Activated naive CD4-positive, alpha-beta T cell treated with anti-CD3 and anti-CD28 coated beads, Interleukin-2, amount 50 U/mL, for 16 hours (primary cell): ENCODE measurements around the gene RALGAPB.
"Not testable (repeated sequence)": the region's sequence is repeated elsewhere in the genome, so short reads cannot be mapped to it uniquely, and the experiment has no call there.

Experiments used
- DNase-seq: peaks from one replicate; pipeline ENCODE4 v3.0.0-alpha.2; 2020

RALGAPB gene

DNA sequence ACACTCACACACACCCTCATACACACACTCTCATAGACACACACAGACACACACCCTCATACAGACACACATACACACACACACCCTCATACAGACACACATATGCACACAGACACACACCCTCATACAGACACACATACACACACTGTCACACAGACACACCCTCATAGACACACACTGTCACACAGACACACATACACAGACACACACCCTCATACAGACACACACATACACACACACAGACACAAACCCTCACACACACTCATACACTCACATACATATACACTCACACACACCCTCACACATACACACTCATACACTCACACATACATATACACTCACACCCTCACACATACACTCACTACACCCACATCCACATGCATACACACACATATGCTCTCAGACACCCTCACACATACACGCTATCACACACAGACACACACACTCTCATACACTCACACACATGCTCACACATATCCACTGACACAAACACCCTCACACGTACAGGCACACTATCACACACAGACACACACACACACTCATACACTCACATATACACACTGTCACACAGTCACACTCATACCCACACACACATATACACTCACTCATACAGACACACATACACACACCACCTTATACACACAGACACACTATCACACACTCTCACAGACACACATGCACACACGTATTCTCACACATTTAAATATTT, 117.5 kb downstream of the RALGAPB start:
- no peak for DNase-seq

DNA sequence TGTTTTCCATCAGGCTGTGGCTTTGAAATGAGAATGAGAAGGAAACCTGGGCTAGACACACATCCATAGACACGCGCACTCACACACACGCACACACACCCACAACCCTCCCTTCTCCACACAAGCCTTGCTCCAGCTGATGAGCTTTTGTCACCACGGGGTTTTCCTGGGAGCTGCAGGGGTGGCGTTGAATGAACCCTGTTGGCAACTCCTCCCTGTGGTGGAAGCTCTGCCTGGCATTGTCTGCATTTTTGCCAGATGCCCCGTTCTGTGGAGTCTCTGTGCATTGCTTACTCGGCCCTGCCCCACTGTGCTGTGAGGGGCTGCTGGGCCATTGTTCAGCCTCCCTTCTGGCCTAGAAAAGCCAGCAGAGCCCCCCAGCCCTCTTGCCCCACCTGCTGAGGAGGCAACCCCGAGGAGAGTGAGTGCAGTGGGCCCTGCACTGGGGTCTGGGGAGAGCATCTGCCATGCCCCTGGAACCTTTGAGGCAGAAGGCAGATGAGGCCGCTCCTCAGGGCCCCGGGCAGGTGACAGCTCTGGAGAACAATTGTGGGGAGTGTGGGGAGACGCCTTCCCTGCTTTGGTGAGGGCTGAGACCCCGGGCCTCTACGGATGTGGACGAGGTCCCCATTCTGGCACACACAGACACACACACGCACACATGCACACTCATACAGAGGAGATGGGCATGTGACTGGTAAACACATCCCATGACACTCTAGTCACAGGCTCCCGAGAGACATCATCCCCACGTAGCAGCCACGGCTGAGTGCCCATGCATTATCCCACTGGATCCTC, 118.2 kb downstream of the RALGAPB start:
- DNase-seq, result no peak

DNA sequence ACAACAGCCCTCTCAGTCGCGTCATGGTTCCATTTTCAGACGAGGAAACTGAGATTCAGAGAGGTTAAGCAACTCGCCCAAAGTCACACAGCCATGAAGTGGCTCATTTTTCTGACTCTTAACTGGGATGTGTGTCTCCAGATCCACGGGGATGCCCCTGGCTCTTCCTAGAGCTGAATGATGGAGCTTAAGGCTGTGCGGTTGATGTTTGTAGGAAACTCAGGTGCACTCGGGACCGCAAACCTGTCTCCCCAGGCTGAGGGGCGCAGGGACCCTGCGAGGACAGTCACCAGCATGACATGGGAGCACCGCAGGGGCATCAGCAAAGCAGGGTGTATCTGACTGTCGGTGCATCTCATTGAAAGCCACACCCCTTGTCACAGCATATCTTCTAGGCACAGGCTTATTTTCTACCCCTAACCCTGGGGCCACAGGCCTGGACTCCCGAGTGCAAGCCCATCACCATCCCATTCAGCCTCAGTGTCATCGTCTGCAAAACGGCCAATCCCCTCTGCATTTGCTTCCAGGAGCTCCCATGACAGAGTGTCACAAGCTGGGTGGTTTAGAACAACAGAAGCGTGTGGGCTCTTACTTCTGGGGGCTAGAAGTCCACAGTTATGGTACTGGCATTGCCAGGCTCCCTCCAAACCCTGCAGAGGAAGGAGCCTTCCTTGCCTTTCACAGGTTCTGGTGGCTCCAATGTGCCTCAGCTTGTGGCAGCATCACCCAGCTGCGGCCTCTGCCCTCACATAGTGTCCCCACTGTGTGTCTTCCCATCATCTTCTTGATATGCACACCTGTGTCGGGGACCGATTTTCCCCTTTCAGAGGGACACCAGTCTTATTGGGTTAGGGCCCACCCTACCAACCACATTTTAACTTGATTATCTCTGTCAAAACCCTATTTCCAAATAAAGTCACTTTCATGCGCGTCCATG, 119.1 kb downstream of the RALGAPB start:
- no peak for DNase-seq

DNA sequence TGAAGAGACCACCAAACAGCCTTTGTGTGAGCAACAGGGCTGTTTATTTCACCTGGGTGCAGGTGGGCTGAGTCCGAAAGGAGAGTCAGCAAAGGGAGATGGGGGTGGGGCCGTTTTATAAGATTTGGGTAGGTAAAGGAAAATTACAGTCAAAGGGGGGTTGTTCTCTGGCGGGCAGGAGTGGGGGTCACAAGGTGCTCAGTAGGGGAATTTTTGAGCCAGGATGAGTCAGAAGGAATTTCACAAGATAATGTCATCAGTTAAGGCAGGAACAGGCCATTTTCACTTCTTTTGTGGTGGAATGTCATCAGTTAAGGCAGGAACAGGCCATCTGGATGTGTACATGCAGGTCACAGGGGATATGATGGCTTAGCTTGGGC, 119.8 kb downstream of the RALGAPB start:
- not testable (repeated sequence) for DNase-seq

DNA sequence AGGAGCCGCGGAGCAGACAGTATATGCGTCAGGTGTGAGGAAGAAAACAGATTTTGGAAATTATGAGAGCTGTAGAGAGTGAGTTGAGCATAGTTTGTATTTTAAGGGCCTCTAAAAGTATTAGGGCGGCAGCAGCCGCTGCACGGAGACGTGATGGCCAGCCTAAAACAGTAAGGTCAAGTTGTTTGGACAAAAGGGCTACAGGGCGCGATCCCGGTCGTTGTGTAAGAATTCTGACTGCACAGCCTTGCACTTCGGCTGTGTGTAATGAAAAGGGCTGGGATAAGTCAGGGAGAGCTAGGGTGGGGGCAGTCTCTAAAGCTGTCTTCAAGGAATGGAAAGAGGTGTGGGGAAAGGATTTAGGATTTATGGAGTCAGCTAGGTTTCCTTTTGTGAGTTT, 121.6 kb downstream of the RALGAPB start:
- not testable (repeated sequence) for DNase-seq

DNA sequence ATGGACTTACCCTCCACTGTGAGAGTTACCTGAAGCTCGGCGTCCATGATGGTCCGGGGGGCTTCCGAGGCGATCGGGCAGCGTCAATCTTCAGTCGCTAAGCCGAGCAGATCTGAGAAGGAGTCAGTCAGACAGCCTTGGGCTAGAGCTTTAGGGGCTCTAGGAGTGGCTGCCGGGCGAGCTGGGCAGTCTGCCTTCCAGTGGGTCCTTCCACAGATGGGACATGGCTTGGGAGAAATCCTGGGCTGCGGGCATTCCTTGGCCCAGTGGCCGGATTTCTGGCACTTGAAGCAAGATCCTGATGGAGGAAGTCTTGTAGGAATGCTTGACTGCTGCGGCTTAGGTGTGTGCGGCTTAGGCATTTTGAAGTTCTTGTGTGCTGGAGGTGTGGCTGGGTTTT, 123.2 kb downstream of the RALGAPB start:
- DNase-seq, result not testable (repeated sequence)

DNA sequence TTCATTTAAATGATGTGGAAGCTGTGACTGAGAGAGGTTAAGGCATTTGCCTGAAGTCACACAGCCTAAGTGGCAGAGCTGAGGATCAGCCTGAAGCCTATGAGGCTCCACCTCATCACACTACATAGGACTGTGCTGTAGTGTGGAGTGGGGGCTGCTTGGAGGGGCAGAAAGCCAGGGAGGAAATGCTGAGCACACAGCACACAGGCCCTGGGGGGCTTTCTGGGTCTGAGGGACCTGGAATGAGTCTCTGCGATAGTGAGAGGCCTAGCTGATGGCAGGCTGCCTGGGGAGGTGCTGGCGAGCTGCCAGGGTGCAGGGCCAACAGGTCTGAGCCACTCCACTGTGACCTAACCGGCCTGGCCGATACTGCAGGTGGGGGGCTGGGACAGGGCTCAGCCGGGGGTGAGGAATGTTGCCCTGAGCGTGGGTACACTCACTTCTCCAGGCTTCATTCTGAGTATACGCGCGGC, 126.8 kb downstream of the RALGAPB start:
- DNase-seq, result no peak

DNA sequence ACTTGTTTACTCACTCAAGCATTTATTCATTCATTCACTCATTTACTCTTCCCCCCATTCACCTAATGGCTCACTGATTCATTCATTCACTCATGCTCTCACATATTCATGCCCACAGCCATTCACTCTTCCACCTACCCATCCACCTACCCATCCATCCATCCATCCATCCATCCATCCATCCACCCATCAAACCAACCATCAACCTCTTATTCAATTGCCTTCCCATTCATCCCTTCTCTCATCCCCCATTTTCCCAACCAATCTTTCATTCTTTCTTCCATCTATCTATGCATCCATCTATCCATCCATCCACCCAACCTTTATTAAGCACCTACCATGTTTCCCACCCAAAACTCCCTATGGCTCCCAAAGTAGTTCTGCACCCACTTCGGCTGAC, 127.4 kb downstream of the RALGAPB start:
- DNase-seq, result no peak

DNA sequence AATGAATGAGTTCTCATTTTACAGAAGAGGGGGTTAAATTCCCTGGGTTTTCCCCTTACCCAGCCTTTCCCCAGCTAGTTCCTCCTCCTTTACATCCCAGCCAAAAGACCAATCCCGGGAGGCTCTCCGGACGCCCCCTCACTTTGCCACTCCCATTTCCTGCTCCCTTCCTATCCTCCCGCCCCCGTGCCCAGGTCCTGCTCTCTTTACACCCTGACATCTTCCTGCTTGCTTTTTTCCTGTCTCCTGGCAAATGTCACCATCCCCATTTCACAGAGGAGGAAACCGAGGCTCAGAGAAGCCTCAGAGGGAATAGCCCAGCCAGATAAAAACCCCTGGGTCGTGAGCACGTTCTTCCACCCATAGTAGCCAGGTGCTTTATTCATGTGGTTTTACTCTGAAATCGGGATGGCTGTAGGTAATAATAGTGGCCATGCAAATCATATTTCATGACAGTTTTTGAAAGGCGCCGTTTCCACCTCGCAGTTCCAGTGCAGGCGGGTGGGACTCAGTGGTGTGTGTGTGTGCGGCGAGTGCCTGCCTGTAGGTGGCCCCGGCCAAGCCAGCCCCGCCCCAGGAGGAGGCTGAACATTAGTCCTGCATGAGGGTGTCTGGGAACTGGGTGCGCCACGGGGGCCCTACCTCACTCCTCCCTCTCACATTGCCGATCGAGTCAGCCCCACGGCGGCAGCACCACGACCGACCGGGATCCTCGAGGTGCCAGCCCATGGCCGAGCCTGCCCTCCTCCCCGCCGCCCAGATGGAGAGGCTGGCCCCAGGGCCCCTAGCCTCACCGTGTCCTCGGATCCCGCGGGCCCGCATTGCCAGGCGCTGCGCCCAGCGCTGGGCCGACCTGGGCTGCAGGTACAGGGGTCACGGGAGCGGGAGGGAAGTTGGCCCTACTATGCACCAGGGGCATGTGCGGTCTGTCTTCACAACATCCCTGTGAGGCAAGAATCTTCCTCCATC, 128.9 kb downstream of the RALGAPB start, which contains the start of gene ARHGAP40:
ARHGAP40 (plus strand) TSS at position 594 of the 969 bp plus-strand sequence.
- DNase-seq, result peak; percentile 17

DNA sequence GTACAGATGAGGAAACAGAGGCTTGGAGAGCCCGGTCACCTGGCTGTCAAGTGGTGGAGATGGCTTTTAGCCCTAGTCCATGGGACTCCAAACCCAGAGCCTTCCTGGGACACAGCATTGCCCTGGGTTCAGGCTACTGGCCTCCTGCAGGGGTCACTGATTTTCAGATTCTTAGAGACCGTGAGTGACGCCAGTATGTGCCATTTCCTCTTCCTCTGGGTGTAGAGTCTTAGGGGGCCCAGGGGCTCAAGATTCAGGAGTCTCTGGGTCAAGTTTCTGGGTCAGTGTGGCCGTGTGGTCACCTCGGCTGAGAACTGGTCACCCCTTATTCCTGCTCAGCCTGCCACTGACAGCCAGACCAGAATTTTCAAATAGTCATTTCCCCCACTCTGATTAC, 129.5 kb downstream of the RALGAPB start:
- DNase-seq, result no peak

DNA sequence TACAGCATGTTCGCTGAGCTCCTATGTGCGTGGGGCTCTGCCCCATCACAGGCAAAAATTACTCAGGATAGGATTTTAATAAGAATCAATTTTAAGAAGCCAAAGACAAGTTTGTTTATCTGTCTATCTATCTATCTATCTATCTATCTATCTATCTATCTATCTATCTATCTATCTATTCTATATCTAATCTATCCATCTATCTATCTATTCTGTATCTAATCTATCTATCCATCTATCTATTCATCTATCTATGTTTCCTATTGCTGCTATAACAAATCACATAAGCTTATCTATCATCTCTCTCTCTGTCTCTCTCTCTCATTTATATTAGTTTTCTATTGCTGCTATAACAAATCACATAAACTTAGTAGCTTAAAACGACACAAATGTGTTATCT, 130.6 kb downstream of the RALGAPB start:
- DNase-seq, result no peak

DNA sequence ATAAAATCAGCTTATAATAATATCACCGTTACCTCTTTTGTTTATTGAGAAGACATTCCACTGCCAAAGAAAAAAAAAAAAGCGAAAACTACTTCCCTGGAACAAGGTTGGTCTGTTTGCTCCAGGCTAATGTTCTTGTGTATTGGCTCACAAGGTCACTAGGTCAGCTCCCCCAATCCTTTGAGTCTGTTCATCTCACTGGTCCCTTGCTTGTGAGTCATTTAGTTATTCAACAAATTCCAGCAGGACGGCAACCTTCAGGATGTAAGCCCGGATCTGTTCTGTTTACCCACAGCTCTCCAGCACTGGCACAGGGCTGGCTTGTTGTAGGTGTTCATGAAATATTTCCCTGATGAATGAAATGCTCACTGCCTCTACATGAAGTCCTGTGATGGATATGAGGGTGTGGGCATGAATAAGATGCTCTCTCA, 132.2 kb downstream of the RALGAPB start:
- DNase-seq, result no peak

DNA sequence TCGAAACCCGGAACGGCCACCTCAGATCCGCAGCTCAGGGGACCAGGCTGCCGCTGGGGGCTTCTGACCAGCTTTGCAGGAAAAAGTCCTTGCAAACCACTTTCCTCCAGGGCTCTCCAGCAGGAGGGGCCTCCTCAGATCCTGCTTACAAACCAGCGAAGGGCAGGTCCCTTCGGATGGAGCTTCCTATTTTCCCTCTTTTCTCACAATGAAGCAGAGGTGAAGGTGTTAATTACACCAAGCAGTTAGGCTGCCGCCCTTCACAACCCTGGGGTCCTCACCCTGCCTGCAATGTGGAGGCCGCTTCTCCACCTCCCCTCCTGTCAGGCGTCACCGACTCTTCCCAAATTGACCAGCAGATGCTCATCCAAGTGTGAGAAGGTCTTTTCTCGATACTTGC, 134.7 kb downstream of the RALGAPB start:
- DNase-seq, result no peak

DNA sequence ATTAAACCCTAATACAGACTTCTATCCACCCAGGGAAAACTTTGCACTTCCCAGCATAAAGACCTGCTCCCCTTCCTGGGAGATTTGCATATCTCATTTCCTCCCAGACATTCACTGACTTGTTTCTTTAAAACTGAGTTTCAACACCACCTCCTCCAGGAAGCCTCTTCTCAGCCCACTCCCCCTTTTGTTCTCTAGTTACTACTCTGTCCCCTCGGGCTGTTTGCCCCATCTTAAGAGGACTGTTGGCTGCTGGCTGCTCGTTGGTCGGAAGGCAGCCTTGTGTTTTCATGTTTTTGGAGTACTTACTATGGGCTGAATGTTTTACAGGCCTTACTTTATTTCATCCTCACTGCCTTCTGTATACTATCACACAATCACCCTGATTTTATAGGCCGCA, 135.5 kb downstream of the RALGAPB start:
- no peak for DNase-seq

DNA sequence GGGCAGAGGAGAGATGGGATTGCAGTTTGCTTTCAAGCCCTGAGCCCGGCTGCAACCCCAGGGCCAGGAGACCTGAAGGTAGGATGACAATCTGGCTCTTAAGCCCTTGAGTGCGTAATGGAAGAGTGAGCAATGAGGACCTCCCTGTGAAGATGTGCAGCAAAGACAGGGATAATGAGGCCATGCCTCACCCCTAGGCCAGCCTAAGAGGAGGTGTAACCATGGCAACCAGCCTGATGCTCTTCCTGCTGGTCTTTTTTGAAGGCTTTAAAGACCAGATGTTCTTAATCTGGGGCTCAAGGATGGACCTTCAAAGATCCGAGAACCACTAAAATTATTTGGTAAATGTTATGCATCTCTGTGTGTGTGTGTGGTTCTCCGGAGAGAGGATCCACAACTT, 137.2 kb downstream of the RALGAPB start:
- DNase-seq, result no peak

DNA sequence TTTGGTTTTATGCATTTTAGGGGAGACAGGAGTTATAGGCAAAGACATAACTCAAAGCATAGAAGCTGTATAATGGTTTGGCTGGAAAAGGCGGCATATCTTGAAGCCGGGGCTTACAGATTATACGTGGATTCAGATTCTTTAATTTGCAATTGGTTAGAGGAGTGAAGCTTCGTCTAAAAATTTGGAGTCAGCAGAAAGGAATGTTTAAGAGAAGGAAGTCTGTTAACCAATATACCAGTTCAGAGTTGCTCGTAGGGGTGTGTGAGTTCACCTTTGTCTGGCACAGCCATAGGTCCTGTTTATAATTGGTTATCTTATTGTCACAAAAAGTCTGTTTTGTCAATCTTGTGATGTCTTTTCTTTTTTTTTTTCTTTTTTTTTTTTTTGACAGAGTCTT, 137.9 kb downstream of the RALGAPB start:
- no peak for DNase-seq

DNA sequence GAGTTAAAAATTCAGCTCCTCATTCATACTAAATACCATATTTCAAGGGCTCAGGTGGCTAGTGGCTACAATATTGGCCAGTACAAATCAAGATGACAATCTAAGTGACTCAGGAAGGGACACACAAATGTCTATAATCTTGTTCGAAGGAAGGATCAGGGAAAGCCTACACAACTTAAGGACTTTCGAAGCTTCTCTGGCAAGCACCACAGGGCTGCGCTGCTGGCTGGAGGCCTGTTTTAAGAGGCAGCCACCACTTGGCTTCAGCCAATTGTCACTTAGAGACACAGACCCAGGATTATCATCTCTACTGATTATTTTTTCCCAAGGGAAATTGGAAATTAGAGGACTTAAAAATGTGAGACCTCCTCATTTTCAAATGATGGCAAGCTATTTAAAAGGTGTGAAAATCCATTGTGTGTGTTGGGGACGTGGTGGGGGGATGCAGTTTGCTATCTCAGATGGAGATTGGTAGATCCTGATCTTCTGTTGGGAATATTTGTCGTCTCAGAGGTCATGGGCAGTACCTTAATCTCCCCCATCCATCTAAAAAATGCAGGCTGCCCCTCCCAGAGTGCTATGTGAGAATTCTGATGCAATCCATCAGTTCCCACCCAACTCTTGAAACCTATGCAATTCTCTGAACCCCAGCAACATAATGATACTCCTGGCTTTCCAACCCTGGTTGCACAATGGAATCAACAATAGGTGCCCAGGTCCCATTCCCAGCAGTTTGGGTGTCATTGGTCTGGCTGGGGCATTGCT, 140.3 kb downstream of the RALGAPB start:
- no peak for DNase-seq

DNA sequence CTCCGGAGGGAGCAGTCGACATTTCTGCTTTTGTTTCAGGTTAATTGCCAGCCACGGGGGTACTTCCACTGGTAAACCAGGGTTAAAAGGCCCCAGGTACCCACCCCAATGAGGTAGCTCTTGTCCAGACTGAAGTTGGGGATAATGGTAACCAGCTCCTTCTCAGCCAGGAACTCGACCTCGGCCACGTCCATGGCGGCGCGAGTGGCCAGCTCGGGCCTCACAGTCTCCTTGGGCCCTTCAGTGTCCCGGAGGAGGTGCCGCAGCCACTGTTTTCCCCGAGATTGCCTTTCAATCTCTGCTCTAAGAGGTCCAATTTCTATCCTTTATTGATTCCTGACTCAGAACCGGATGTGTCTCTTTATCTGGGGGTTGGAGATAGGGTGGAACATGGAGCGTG, 142.6 kb downstream of the RALGAPB start:
- DNase-seq, result no peak

DNA sequence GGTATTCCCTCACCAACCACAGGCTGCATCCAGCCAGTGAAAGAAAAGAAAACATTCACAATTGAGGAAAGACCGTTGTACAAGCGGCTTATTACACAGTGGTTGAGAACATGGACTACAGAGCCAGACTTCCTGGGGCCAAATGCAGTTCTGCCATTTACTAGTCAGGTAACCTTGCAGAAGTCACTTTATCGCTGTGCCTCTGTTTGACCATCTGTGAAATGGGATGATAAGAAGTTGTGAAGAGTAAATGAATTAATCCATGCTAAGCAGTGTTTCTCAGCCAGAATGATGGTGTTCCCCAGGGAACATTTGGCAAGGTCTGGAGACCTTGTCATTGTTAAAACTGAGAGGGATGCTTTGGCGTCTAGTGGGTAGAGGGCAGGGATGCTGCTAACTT, 143.8 kb downstream of the RALGAPB start:
- no peak for DNase-seq

DNA sequence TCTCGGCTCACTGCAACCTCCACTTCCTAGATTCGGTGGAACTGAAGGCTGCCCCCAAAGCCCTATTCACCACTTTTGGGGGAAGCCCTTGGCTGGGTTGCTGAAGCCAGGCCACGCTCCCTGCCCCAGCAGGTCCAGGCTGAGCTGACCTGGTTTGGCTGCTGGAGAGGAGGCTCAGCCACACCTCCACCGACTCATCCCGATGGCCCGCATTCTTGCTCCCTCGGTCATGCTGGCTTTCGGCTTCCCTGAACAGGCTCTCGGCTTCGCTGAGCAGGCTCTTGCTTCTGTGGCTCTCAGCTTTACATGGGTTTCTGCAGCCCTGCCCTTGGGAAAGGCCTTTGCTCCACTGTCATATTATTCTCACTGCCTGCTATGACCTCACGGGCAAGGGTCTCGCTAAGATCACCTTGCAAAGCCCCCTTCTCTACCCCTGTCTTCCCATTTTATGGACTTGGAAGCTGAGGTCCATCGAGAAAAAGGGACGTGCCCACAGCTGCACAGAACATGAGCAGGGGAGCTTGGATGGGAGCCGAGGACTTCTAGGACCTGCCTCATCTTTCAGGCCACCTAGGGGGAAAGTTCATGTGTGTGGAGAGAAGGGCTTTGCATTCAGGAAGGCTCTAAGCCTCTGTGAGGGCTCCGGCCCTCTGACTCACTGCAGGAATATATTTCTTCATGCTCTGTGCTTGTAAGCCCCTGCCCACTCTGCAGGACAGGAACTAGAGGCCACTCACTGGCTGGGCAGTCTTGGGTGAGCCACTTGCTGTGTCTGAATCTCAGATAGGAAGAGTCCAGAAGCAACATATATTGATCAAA, 144.6 kb downstream of the RALGAPB start:
- no peak for DNase-seq
